IPS-18a (cell line): ENCODE results near the gene CMIP.

ENCODE experiments used
- H3K27ac ChIP-seq: one replicate; pipeline ENCODE4 v1.5.1; 2013; ENCODE audit warnings: low read length
- H3K27me3 ChIP-seq: one replicate; pipeline ENCODE4 v1.6.1; 2013; ENCODE audit warnings: mild to moderate bottlenecking, low read length; ENCODE audit not compliant: control insufficient read depth, insufficient read depth
- H3K36me3 ChIP-seq: one replicate; pipeline ENCODE4 v1.6.1; 2013; ENCODE audit warnings: low read depth, low read length; ENCODE audit not compliant: control insufficient read depth
- H3K4me1 ChIP-seq: one replicate; pipeline ENCODE4 v1.6.1; 2013; ENCODE audit warnings: low read depth, low read length; ENCODE audit not compliant: control insufficient read depth
- H3K4me3 ChIP-seq: one replicate; pipeline ENCODE4 v1.5.1; 2013; ENCODE audit warnings: low read length
- H3K9ac ChIP-seq: one replicate; pipeline ENCODE4 v1.6.1; 2013; ENCODE audit warnings: mild to moderate bottlenecking, low read length, moderate library complexity
- H3K9me3 ChIP-seq: one replicate; pipeline ENCODE4 v1.6.1; 2013; ENCODE audit warnings: low read depth, low read length; ENCODE audit not compliant: control insufficient read depth

CMIP gene

DNA sequence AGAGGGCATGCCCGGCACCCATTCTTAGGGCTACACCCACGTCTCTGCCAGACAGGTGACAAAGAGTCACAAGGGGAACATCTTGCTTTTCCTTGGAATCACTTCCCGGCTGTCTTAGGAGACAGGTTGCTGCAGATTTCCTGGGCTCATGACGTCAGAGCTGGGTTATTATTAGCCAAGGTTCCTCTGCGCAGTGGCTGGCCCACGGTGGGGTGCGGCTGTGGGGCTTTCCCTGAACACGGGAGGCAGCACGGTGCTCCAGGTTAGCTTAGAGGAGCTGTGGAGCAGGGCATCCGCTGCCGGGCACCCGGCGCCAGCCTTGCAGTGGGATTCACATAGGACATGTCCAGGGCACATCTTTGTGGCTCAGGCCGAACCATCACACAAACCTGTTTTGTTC, 216.5 kb downstream of the CMIP start:
- no peak overlapping the region for H3K4me3 ChIP-seq
- peaks cover 3% of the 10 kb centered on the region for H3K36me3 ChIP-seq
- peaks cover 6% of the 10 kb centered on the region for H3K4me1 ChIP-seq
- H3K27ac ChIP-seq = no peak overlapping the region
- no peaks in the 10 kb centered on the region for H3K27me3 ChIP-seq
- H3K9ac ChIP-seq = no peak overlapping the region
- H3K9me3 ChIP-seq = no peaks in the 10 kb centered on the region

DNA sequence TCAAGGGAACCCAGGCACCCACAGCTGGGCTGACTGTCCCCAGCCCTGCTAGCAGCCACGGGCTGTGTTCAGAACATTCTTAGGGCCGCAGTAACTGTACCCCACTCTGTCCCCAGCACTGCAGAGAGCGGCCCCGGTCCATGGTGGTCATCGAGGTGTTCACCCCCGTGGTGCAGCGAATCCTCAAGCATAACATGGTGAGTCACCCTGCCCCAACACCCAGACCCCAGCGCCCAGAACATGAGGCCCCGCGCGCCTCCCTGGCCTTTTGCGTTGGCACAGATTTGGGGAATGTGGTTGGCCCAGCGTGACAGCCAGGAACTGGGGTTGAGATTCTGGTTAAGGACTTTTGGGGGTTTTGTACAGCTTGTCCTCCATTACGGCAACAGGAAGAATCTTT, 219.5 kb downstream of the CMIP start:
- no peaks in the 10 kb centered on the region for H3K36me3 ChIP-seq
- peaks cover 6% of the 10 kb centered on the region for H3K4me1 ChIP-seq
- no peak overlapping the region for H3K27ac ChIP-seq
- H3K4me3 ChIP-seq = no peak overlapping the region
- H3K9me3 ChIP-seq = no peaks in the 10 kb centered on the region
- H3K27me3 ChIP-seq = no peaks in the 10 kb centered on the region
- no peak overlapping the region for H3K9ac ChIP-seq

DNA sequence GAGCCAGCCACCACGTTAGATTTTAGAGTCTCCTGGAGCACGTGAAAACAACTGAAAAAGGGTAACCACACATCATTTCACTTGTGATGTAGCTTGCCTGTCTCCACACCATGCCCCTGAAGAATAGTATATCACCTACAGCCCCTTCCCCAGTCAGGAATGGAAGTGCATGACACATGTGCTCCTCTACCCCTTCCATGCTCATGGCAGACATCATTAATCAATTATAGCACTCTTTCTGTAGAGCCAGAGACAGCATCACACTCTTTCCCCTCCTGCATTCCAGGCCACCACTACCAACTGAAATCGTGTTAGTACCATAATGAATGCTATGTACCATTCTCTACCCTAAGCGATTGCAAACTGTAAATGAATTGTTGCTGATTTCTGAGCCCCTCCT, 221.0 kb downstream of the CMIP start:
- no peaks in the 10 kb centered on the region for H3K9me3 ChIP-seq
- H3K27ac ChIP-seq = no peak overlapping the region
- no peaks in the 10 kb centered on the region for H3K27me3 ChIP-seq
- H3K9ac ChIP-seq = no peak overlapping the region
- H3K4me3 ChIP-seq = no peak overlapping the region
- H3K36me3 ChIP-seq = no peaks in the 10 kb centered on the region
- peaks cover 4% of the 10 kb centered on the region for H3K4me1 ChIP-seq

DNA sequence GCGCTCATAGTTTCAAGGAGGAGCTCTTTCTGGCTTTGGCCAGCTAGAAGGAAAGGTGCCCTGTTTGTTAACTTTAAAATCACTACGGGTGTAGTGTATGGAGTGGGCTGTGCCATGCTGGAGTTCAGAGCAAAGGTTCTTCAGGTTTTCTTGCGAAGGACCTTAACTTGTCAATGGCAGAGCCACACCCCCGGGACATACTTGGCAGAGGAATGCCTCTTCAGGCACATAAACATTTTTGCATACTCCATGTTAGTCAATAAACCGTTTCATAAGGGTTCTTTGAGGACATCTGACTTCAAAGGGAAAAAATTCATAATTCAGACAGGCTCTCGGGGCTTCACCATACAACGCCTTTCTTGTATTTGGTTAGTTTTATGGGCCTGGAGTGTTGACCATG, 221.5 kb downstream of the CMIP start:
- Histone ChIP-seq H3K36me3 (no peaks in the 10 kb centered on the region), H3K4me1 (no peaks in the 10 kb centered on the region), H3K9ac (no peak overlapping the region), H3K4me3 (no peak overlapping the region), H3K9me3 (no peaks in the 10 kb centered on the region), H3K27me3 (no peaks in the 10 kb centered on the region), H3K27ac (no peak overlapping the region)

DNA sequence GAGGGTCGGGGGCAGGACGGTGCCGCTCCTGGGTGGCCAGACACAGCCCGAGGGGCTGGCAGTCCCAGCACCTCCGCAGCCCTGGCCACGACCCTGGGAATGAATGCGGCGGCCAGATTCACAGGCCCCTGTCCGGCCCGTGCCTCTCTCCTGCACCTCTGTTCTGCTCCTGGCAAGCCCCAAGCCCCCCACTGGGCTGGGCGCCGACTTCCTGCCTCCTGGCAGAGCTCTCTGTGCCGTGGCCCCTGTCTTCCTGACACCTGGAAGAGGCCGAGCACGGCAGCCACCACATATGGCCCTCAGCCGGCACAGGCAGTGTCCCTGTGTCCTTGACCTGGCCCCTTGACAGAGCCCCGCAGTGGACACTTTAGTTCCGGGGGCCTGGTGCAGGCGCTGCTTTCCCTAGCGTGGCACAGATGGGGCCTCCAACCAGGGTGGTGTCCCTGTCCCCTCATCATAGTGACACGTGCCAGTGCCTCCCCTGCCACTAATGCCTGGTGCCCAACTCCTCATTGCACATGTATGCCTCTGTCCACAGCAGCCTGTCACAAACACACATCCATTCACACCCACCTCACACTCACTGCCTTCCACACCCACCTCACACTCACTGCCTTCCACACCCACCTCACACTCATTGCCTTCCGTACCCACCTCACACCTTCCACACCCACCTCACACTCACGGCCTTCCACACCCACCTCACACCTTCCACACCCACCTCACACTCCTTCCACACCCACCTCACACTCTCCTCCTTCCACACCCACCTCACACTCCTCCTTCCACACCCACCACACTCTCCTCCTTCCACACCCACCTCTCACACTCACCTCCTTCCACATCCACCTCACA, 223.9 kb downstream of the CMIP start:
- no peaks in the 10 kb centered on the region for H3K4me1 ChIP-seq
- no peak overlapping the region for H3K9ac ChIP-seq
- no peak overlapping the region for H3K4me3 ChIP-seq
- H3K27ac ChIP-seq = no peak overlapping the region
- no peaks in the 10 kb centered on the region for H3K27me3 ChIP-seq
- H3K9me3 ChIP-seq = no peaks in the 10 kb centered on the region
- peaks cover 5% of the 10 kb centered on the region for H3K36me3 ChIP-seq

DNA sequence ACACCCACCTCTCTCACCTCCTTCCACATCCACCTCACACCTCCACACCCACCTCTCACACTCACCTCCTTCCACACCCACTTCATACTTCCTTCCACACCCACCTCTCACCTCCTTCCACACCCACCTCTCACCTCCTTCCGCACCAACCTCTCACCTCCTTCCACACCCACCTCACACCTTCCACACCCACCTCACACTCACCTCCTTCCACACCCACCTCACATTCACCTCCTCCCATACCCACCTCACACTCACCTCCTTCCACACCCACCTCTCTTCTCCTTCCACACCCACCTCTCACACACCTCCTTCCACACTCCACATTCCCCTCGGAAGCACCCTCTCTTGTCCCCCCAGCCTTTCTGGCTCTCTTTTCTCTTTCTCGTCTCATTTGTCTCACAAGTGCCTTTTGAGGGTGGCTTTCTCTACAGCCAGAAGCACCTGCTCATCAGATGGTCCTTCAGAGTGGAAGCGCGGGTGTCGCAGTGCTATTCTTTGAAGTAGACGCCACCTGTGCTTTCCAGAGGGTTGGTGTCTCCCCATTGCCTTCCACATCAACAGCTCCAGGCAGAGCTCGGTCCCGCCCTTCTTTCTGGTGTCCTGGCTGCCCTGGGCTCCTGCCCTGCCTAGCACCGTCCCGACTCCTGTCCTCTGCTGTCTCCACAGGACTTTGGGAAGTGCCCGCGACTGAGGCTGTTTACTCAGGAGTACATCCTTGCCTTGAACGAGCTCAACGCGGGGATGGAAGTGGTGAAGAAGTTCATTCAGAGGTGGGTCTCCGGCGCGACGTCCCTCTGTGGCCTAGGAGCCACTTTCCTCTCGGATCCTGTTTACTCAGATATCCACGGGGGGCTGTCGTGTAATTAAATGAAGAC, 225.1 kb downstream of the CMIP start:
- no peak overlapping the region for H3K27ac ChIP-seq
- no peaks in the 10 kb centered on the region for H3K4me1 ChIP-seq
- H3K9ac ChIP-seq = no peak overlapping the region
- H3K36me3 ChIP-seq = peaks cover 5% of the 10 kb centered on the region
- no peaks in the 10 kb centered on the region for H3K27me3 ChIP-seq
- H3K9me3 ChIP-seq = no peaks in the 10 kb centered on the region
- H3K4me3 ChIP-seq = no peak overlapping the region

DNA sequence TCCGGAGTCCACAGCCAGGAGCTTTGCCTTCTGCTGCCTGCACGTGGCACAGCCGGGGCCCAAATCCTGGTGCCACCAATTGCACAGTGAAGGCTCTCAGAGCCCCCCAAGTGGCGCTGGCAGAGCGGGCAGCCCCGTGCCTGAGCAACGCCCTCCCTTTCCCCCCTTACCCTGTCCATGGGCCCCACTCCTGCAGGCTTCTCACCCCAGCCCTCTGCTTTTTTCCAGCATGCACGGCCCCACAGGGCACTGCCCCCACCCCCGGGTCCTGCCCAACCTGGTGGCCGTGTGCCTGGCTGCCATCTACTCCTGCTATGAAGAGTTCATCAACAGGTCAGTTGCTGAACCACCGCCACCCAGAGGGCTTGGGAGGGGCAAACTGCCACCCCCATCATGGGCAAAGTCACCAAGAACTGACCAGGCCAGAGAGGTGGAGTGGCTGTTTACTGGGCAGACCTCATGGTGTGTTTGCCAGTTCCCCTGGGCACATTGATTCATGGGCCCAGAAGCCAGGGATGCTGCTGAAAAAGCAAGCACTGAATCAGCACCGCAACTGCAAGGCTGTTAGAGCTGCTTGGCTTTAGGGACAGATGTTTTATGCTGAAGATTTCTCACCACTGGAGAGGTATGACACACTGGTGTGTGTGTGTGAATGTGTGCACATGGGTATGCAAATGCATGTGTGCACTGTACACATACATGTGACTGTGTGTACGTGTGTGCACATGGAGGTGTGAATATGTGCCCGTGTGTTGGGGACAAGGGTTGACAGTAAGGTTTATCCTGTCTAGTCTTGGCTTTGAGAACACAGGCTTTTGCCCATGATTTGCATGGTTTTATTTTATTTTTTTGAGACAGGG, 227.4 kb downstream of the CMIP start:
- Histone ChIP-seq H3K9ac (no peak overlapping the region), H3K9me3 (no peaks in the 10 kb centered on the region), H3K4me3 (no peak overlapping the region), H3K27me3 (no peaks in the 10 kb centered on the region), H3K27ac (no peak overlapping the region), H3K4me1 (no peaks in the 10 kb centered on the region), H3K36me3 (peaks cover 5% of the 10 kb centered on the region)

DNA sequence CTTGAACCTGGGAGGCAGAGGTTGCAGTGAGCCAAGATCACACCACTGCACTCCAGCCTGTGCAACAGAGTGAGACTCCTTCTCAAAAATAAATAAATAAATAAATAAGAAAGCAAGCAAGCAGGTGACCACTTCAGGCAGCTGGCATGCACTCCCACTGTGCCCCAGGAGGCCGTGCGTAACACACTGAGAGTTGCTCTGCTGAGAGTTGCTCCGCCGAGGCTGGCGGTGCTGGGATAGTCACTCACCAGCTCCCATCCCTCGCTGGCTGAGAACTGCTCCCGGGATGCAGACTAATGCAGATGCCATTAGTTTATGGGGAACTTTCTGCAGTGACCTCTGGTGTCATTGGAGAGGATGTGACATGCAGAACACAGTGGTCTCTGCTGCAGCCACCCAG, 228.8 kb downstream of the CMIP start:
- Histone ChIP-seq H3K4me3 (no peak overlapping the region), H3K4me1 (no peaks in the 10 kb centered on the region), H3K27ac (no peak overlapping the region), H3K27me3 (no peaks in the 10 kb centered on the region), H3K9ac (no peak overlapping the region), H3K9me3 (no peaks in the 10 kb centered on the region), H3K36me3 (peaks cover 5% of the 10 kb centered on the region)

DNA sequence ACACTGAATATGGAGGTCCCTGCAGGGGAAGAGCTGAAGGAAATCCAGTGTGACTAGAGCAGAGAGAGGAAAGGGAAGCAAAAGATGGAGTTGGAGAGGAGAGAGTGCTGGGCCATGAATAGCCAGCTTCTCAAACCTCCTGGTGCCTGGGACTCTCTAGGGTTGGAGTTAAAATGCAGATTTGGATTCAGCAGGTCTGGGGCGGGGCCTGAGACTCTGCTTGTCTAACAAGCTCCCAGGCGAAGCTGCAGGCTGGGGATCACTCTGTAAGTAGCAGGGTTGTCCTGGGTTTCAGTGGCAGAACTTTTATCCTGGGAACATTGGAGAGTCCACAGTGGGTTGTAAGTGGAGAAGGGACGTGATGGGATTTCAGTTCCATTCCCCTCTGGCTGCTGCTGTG, 231.1 kb downstream of the CMIP start:
- H3K9ac ChIP-seq = no peak overlapping the region
- H3K27ac ChIP-seq = no peak overlapping the region
- H3K4me3 ChIP-seq = no peak overlapping the region
- no peaks in the 10 kb centered on the region for H3K27me3 ChIP-seq
- no peaks in the 10 kb centered on the region for H3K9me3 ChIP-seq
- H3K36me3 ChIP-seq = peaks cover 13% of the 10 kb centered on the region
- H3K4me1 ChIP-seq = no peaks in the 10 kb centered on the region

DNA sequence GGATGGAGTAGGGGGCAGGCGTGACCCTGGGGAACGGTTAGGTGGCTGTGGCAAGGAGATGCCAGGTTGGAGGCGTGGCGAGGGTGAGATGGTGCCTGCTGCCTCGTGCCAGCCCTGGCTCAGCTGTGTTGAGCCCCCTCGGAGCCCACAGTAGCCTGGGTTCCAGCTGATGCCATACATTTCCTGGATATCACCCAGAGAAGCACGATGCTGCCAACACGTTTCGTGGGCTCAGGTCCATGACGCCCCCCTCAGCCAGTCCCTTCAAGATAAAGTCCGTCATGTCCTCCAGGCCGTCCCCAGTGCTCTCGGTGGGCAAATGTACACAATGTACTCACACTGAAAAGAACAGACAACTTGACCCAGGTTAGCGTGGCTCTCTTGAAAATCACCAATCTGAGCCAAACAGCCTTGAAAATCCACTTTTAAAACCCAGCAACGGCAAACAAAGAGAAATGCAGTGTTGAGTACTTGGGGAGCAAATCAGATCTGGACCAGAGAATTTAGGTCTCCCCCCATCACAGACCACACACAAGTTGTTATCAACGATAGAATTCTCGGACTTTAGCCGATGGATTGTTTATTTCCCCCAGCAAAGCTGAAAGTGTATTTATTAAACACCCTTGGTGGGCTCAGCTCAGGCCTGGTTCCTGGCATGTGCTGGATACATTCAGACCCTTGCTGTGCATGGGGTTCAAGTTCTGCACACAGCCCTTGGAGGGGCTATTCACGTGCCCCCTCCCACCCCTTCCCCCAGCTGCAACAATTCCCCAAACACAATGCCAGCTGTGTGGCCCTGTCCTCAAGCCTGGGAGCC, 231.7 kb downstream of the CMIP start:
- Histone ChIP-seq H3K4me1 (no peaks in the 10 kb centered on the region), H3K4me3 (no peak overlapping the region), H3K27me3 (no peaks in the 10 kb centered on the region), H3K27ac (no peak overlapping the region), H3K9ac (no peak overlapping the region), H3K36me3 (peaks cover 13% of the 10 kb centered on the region), H3K9me3 (no peaks in the 10 kb centered on the region)
